GM18502 (cell line): ENCODE data around the gene DIP2B.

Experiments
- ATAC-seq: cut with Tn5 transposase; IDR thresholded peaks from one replicate; pipeline ENCODE4 v1.9.1; 2021; ENCODE audit warnings: mild to moderate bottlenecking; ENCODE audit not compliant: unreplicated experiment, poor library complexity

DIP2B gene

GRCh38 chr12:50627491-50627890 lies 122.7 kb downstream of the DIP2B start:
- no peak for ATAC-seq

GRCh38 chr12:50628394-50628793 lies 123.6 kb downstream of the DIP2B start:
- ATAC-seq, result no peak

GRCh38 chr12:50633955-50634354 lies 129.2 kb downstream of the DIP2B start:
- ATAC-seq, result no peak

- no peak for ATAC-seq
Observed at GRCh38 chr12:50634379-50634778, 129.6 kb downstream of the DIP2B start.

GRCh38 chr12:50635364-50635763 lies 130.6 kb downstream of the DIP2B start:
- ATAC-seq, result no peak

- no peak for ATAC-seq
Observed at GRCh38 chr12:50635857-50636256, 131.1 kb downstream of the DIP2B start.

- no peak for ATAC-seq
Observed at GRCh38 chr12:50636505-50636904, 131.7 kb downstream of the DIP2B start.

- ATAC-seq, result no peak
Observed at GRCh38 chr12:50637870-50638481, 133.2 kb downstream of the DIP2B start.

GRCh38 chr12:50638482-50638880 lies 133.7 kb downstream of the DIP2B start:
- ATAC-seq, result no peak

GRCh38 chr12:50639721-50640120 lies 134.9 kb downstream of the DIP2B start:
- ATAC-seq, result no peak

GRCh38 chr12:50640321-50640939 lies 135.6 kb downstream of the DIP2B start:
- ATAC-seq, result no peak

GRCh38 chr12:50641566-50641965 lies 136.8 kb downstream of the DIP2B start:
- ATAC-seq, result no peak

- ATAC-seq, result no peak
Observed at GRCh38 chr12:50642035-50642451, 137.3 kb downstream of the DIP2B start.

GRCh38 chr12:50642761-50643160 lies 138.0 kb downstream of the DIP2B start:
- no peak for ATAC-seq

- ATAC-seq, result no peak
Observed at GRCh38 chr12:50647031-50647430, 142.2 kb downstream of the DIP2B start.

GRCh38 chr12:50647479-50647878 lies 142.7 kb downstream of the DIP2B start:
- ATAC-seq, result no peak

- ATAC-seq, result no peak
Observed at GRCh38 chr12:50650285-50650684, 145.5 kb downstream of the DIP2B start.

GRCh38 chr12:50655374-50655921 lies 150.7 kb downstream of the DIP2B start:
- ATAC-seq, result no peak

GRCh38 chr12:50659260-50659659 lies 154.5 kb downstream of the DIP2B start:
- no peak for ATAC-seq

- no peak for ATAC-seq
Observed at GRCh38 chr12:50659690-50660424, 155.1 kb downstream of the DIP2B start.

- ATAC-seq, result no peak
Observed at GRCh38 chr12:50660425-50660822, 155.6 kb downstream of the DIP2B start.
